NCI-H1694 treated with DMSO at 0.1 percent for 48 hours (cell line): ENCODE data around the gene HMGN4.
A peak's percentile ranks its signal among the peaks of the same experiment; 100 is the strongest.

ENCODE experiments used
- DNase-seq: peaks from one replicate; lab custom pipeline; 2025; lab: John Stamatoyannopoulos, UW

HMGN4 gene

DNA sequence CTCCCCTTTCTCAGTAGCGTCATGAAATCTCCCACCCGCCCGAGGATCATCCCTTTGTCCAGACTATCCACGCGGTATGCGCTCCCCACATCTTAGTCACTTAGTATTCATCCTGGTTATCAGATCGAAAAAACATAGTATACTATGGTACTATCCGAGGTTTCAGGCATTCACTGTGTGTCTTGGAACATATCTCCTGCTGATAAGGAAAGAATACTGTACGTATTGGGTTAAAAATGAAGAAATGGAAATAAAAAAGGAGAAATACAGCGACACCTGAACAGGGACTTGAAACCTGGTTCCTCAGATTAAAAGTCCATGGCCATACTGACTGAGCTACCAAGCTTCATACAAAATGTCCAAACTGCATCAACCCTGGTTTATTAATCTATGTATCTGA lies 14.0 kb downstream of the HMGN4 start:
- no peak for DNase-seq

DNA sequence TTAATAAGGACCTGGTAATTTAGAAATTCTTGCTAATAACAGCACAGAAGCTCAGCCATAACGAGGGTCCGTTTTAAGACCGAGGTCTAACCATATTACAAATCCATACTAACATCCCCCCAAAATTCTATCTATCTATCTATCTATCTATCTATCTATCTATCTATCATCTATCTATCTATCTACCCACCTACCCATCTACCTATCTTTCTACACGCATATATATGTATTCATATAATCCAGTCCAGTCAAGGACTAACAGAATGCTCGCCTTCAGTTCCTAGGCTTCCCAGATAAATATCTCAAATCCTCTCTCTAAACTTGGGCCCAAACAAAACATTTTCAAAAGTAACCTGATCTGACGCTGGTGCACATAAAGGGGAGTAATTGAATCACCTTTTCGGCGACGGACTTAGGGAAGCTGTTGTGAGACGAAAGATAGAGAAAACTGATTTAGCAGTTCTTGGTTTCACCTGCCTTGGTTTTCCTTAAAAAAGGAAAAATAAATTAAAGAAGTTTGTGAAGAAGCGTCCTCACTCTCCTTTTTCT lies 14.5 kb downstream of the HMGN4 start:
- no peak for DNase-seq

DNA sequence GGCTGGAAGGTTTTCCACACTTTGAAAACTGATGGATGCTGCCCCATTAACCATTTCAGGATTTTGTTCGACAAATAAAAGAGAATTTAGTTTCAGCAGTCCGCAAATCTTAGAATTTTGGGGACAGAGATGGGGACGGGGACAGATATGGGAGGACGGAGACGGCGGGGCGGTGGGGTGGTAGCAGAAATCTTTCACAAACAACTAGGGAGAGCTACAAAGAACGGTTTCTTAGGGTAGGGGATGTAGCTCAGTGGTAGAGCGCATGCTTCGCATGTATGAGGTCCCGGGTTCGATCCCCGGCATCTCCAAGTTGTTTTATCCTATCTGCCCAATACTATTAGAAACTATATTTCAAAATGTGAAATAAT lies 15.1 kb downstream of the HMGN4 start:
- peak; percentile 74 for DNase-seq

GRCh38 chr6:26553635-26554446 lies 15.7 kb downstream of the HMGN4 start:
- DNase-seq = peak; percentile 77

GRCh38 chr6:26554447-26554696 lies 16.2 kb downstream of the HMGN4 start:
- no peak for DNase-seq

GRCh38 chr6:26554697-26555504 lies 16.7 kb downstream of the HMGN4 start:
- DNase-seq = peak; percentile 75

DNA sequence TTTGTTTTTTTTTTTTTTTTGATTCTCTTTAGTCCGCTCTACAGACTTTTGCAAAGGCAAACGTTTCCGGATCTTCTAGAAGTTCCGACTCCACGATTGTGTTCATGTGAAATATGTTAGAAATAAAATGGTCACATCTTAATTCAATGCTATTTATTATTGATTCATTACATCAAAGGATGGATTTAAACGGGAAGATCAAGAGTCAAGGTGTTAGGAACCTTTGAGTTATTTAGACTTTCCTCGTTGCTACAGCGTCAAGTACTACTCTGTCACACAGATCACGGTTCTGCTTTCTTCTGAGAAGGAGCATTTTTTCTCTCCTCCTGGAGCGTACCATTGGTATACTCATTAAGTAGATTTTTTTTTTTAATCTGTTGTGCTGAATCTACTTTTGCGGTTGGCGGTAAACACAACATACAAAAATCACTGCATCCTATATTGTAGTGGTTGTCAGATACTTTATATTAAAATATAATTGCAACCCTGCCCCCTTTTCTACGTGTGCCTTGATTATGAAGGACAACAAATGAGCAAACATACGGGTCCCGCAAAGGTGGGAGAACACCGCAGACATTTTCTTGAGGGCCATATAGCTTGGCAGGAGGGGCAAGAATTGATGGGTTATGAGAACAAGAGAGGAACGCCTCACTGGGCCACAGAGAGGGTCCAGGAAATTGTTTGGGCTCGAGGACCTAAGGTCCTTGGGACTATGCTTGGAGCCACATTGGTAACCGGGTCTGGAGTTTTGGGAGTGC lies 17.5 kb downstream of the HMGN4 start:
- DNase-seq = peak; percentile 48

DNA sequence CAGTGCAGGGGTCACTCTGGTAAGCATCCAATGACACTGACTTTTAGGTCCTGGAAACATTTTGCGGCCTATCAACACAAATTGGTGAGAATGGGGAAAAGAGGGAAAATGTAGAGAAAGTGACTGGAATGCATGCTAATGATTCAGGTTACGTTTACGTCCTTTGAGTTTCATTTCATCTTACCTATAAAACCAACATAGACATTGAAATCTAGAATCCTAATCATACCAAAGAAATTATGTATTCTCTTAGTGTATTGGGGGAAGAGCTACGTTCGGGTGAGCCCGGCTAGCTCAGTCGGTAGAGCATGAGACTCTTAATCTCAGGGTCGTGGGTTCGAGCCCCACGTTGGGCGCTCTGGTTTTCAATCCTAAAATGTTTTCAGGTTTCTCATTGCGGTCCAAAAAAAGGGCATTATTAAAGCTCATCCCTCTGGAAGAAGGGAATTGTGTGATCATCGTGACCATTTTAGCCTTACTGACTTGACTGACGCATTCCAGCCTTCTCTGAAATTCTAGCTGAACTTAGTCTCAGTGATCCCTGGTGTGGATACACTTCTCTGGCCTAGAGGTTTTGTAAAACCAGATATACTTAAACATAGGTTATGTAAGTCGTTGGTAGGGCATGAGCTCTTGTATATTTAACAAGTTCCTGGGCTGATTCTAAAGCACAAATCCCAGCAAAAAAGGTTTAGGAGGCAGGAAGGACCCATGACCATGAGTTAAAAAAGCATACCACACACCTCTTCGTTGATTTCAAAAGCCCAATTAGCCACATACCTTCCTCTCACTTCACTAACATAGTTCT lies 18.3 kb downstream of the HMGN4 start:
- DNase-seq = peak; percentile 87

- no peak for DNase-seq
Observed at GRCh38 chr6:26561533-26562466, 23.6 kb downstream of the HMGN4 start.

DNA sequence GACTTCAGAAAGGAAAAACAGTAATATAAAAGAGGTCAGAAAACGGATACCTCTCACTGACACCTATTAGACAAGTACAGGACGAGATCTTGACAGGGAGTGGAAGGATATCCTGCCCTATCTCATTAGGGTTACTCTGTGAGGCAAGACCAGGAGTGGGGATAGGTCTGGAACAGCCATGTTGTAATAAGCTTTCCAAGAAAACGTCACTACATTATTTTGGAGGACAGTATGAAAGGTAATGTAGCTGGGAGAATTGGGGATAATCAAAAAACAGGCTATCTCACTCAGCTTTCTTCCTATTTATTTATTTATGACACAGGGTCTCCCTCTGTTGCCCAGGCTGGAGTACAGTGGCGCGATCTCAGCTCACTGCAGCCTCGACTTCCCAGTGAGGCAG lies 25.3 kb downstream of the HMGN4 start:
- DNase-seq = no peak

GRCh38 chr6:26568601-26569432 lies 30.7 kb downstream of the HMGN4 start:
- DNase-seq = peak; percentile 83

- DNase-seq = no peak
Observed at GRCh38 chr6:26569433-26569764, 31.2 kb downstream of the HMGN4 start.

- no peak for DNase-seq
Observed at GRCh38 chr6:26570027-26570809, 32.1 kb downstream of the HMGN4 start.

- peak; percentile 92 for DNase-seq
Observed at GRCh38 chr6:26571592-26572296, 33.6 kb downstream of the HMGN4 start.

DNA sequence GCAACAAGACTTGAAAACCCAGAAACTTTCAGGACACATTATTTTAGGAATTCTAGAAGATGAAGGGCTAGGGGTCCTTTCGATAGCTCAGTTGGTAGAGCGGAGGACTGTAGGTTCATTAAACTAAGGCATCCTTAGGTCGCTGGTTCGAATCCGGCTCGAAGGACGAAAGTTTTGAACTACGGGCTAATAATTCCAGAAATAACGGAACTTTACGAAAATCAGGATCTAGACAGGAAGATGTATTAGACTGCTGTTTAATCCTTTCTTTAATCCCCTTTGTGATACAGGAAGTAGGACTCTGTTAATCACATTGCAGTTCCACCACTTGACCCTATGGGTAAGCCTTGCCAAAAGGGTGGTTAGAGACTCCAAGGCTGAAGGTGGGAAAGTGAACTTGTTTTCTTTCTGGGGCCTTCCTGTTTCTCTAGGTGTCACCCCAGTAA lies 37.4 kb downstream of the HMGN4 start:
- DNase-seq = no peak

- no peak for DNase-seq
Observed at GRCh38 chr6:26576407-26576843, 38.3 kb downstream of the HMGN4 start.

- peak; percentile 48 for DNase-seq
Observed at GRCh38 chr6:26576929-26577719, 39.0 kb downstream of the HMGN4 start.
